HG03135 (cell line): ENCODE data around the gene CYB5R2.

Experiments used
- ATAC-seq: cut with Tn5 transposase; IDR thresholded peaks from one replicate; pipeline ENCODE4 v1.9.1; 2021; ENCODE audit warnings: mild to moderate bottlenecking, moderate library complexity; ENCODE audit not compliant: unreplicated experiment

Gene CYB5R2

DNA sequence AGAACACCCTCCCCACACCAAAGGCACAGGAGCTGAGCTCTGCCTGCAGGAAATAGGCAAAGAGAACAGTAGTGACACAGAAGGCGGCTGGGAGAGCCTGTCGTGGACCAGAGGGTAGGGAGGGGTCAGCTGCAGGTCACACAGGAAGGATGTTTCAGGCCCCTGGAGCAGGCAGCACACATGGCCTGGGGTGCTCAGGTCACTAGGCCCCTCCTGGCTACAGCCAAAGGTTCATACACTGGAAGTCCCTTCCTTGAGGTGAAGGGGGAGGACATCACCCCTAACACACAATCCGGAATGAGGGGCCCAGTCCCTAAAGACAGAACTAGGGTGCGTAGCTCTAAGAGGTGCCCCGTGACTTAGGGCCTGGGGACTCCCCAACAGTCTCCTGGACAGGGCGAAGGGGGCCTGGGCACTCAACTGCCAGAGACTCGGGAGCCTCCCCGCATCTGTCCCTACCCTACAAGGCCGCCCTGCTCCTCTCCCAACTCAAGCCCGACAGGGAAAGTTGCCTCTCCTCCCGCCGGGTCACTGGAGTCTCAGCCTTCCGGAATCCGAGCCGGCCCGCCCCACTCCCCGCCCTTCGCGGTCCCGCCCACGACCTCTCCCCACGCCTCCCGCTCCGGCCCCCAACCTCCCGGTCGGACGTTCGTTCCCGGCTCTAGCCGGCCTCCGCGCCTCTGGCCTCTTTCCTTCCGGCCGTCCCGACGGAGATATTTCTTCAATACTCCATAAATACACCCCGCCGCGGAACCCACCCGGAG is at the start of gene CYB5R2:
TSS of gene CYB5R2 (minus strand) at position 541 of the 764 bp plus-strand sequence. CDS start 675 bp downstream, outside the sequence.
- no peak for ATAC-seq

- no peak for ATAC-seq
These were observed 41.5 kb upstream of the CYB5R2 start for GRCh38 chr11:7714786-7715185.

GRCh38 chr11:7706377-7706776 is 33.1 kb upstream of the CYB5R2 start, which contains the start of gene OVCH2:
TSS of gene OVCH2 (minus strand) at chr11:7706477. CDS start at chr11:7706394, 83 bp downstream.
- ATAC-seq, result no peak

DNA sequence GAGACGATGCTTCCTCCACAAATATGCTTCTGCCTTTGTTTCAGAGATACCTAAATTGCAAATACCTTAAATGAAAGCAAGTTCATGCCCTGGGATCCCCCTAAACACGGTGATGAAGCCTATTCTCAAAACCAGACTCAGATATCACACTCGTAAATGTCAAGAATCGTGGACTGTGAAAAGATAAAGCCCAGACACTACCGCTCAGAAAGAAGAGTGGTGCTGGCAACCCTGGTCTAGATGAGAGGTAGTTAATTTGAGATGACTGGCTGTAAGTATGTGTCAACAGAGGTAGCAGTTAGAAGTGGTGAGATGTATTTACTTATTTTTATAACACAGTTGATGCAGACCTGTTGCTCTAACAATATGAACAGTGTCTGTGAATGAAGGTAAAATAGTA is 30.4 kb upstream of the CYB5R2 start:
- ATAC-seq, result no peak

GRCh38 chr11:7696424-7696823 is 23.1 kb upstream of the CYB5R2 start:
- ATAC-seq, result no peak

GRCh38 chr11:7694235-7694634 is 20.9 kb upstream of the CYB5R2 start:
- ATAC-seq, result no peak

GRCh38 chr11:7692426-7692825 is 19.1 kb upstream of the CYB5R2 start:
- ATAC-seq, result no peak

GRCh38 chr11:7691759-7692350 is 18.6 kb upstream of the CYB5R2 start:
- ATAC-seq, result no peak

GRCh38 chr11:7690648-7691047 is 17.3 kb upstream of the CYB5R2 start:
- no peak for ATAC-seq

DNA sequence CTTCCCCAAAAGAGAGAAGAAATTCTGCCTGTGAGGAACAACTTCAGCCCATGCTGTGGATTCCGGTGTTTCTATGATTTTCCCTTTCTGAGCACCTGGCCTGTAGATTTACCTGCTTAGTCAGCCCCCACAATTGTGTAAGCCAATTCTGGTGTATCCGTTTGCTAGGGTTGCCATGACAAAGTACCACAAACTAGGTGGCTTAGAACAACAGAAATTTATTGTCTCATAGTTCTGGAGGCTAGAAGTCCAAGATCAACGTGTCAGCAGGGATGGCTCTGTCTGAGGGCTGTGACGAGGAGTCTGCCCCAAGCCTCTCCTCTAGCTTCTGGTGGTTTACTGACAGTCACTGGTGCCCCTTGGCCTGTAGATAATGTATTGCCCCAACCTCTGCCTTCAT is 15.9 kb upstream of the CYB5R2 start:
- ATAC-seq, result no peak

GRCh38 chr11:7688238-7688826 is 15.0 kb upstream of the CYB5R2 start:
- peak; percentile 51 for ATAC-seq

GRCh38 chr11:7687386-7687785 is 14.1 kb upstream of the CYB5R2 start:
- ATAC-seq, result no peak

GRCh38 chr11:7686761-7687160 is 13.5 kb upstream of the CYB5R2 start:
- no peak for ATAC-seq

- ATAC-seq, result no peak
These were observed 10.3 kb upstream of the CYB5R2 start for GRCh38 chr11:7683571-7683970.

GRCh38 chr11:7677796-7678201 is 4.5 kb upstream of the CYB5R2 start:
- ATAC-seq, result no peak

DNA sequence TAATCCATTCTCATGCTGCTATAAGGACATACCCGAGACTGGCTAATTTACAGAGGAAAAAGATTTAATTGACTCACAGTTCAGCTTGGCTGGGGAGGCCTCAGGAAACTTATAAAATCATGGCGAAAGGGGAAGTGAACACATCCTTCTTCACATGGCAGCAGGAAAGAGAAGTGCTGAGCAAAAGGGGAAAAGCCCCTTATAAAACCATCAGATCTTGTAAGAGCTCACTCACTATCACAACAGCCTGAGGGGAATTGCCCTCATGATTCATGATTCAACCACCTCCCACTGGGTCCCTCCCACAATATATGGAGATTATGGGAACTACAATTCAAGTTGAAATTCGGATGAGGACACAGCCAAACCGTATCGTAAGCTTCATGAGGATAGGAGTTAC is 3.8 kb upstream of the CYB5R2 start:
- ATAC-seq, result no peak

- no peak for ATAC-seq
These were observed 2.3 kb upstream of the CYB5R2 start for GRCh38 chr11:7675631-7676030.

DNA sequence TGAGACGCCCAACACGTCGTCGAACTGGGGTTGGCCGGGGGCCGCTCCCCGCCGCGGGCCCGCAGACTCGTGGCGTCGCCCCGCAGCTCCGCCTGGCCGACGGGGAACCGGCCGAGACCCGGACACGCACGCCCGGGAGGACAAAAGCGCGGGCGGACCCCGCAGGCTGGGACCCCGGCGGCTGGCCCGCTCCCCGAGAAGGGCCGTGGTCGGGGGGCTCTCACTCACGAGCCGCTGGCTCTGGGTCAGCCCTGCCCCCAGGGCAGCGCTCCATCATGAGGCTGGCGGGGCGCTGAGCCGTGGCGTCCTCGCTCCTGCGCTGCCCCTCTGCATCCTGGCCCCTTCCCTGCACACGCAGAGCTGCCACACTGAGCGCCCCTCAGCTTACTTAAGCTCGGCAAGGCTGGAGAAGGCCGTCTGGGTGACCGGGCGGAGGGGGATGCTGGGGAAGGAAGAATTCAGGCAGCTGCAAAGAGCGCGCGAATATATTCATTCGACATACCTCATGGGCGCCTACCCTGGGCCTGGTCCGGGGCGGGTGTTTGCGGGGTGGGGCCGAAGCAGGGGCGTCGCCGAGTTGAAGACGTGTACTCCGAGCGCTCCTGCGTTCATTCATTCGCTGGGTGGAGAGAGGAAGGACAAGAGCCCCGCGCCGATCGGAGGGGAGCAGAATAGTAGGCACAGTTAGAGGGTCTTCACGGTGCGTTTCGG is 579 bp upstream of the CYB5R2 start:
- ATAC-seq, result no peak

- ATAC-seq, result peak; percentile 17
These were observed 882 bp downstream of the CYB5R2 start for GRCh38 chr11:7672276-7672959.

DNA sequence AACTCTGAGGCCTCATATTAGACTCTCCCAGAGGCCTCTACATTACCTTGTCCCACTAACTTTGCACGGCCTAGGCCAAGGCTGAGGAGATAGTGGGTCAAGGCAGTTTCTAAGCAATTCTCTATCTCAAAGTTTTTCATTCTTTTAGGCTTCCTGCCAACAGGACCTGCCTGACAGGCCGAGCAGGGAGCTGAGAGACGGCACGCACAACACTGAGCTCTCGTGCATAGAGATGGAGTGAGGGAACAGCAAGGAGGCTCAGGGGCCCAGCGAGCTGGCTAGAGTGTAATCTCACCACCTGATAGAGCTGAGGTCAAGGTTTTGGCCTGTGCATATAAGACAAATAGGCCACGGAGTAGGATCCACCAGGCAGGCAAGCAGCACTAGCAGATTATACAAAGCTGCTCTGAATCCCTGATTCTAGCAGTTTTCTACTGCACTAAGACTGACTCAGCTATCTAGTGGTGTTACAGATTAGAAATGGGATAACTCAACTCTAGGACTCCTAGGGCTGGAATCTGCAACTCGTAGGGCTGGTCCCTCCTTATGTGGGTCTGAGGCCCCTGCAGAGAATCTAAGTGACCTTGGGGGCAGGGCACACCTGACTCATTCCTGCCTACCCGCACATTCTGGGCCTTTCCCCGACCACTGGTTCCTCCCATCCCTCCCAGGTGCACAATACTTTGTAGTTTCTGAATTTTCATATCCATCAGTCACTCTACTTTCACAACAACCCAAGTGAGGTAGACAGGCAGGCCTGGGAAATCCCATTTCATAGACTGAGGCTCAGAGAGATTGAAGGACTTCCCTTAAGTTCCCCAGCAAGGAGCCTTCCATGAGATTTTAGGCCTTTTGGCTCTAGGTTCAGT is 1.7 kb downstream of the CYB5R2 start:
- peak; percentile 48 for ATAC-seq
